Fibroblast of lung (primary cell): Measurements from ENCODE around the gene TMPRSS3. TPM values are rescaled to one million over a fixed set of nuclear protein-coding genes. Genes with fewer than 3 reads are reported as not detected.
A peak's percentile ranks its signal among the peaks of the same experiment; 100 is the strongest.

ENCODE experiments used
- DNase-seq, 2 donors: peaks; one replicate each; pipeline versions ENCODE4 v3.0.0 to v3.0.0-alpha.2; 2010; ENCODE audit warnings: low read depth in 2 of 2
- H2AFZ ChIP-seq: 2 replicates; pipeline ENCODE4 v1.5.1; 2012; ENCODE audit warnings: low read length, control low read depth, inconsistent platforms
- H3K27ac ChIP-seq: 2 replicates; pipeline ENCODE4 v1.5.1; 2011; ENCODE audit warnings: low read length, control low read depth; ENCODE audit not compliant: insufficient read depth
- H3K27me3 ChIP-seq: 2 replicates; pipeline ENCODE4 v1.5.1; 2011; ENCODE audit warnings: mild to moderate bottlenecking, low read length; ENCODE audit not compliant: control insufficient read depth, insufficient read depth
- H3K36me3 ChIP-seq: 2 replicates; pipeline ENCODE4 v1.5.1; 2011; ENCODE audit warnings: low read length; ENCODE audit not compliant: control insufficient read depth, insufficient read depth
- H3K4me1 ChIP-seq: 2 replicates; pipeline ENCODE4 v1.5.1; 2011; ENCODE audit warnings: low read length; ENCODE audit not compliant: control insufficient read depth, insufficient read depth; ENCODE audit errors: extremely low read depth
- H3K4me2 ChIP-seq: 2 replicates; pipeline ENCODE4 v1.5.1; 2011; ENCODE audit warnings: low read length, control low read depth; ENCODE audit not compliant: insufficient read depth; ENCODE audit errors: extremely low read depth
- H3K4me3 ChIP-seq, 4 experiments: fragments of 200-600 bp in 1 of 4; sonication (generic) in 1 of 4; replicated peaks in 1 of 4; 2 replicates each; pipeline ENCODE4 v1.5.1; 2011 to 2016; ENCODE audit warnings: low read length in 4 of 4, low read depth in 3 of 4, mild to moderate bottlenecking in 3 of 4, control low read depth in 2 of 4, inconsistent platforms in 1 of 4, mixed read lengths in 1 of 4; ENCODE audit not compliant: insufficient read depth in 1 of 4; ENCODE audit errors: control extremely low read depth in 1 of 4
- H3K79me2 ChIP-seq: 2 replicates; pipeline ENCODE4 v1.5.1; 2012; ENCODE audit warnings: mild to moderate bottlenecking, low read length, inconsistent platforms; ENCODE audit not compliant: control insufficient read depth, insufficient read depth
- H3K9ac ChIP-seq: 2 replicates; pipeline ENCODE4 v1.5.1; 2011; ENCODE audit warnings: mild to moderate bottlenecking, low read length, control low read depth; ENCODE audit not compliant: insufficient read depth
- H3K9me3 ChIP-seq: 2 replicates; pipeline ENCODE4 v1.5.1; 2012; ENCODE audit warnings: low read depth, low read length; ENCODE audit not compliant: control insufficient read depth, insufficient read depth
- H4K20me1 ChIP-seq: 2 replicates; pipeline ENCODE4 v1.5.1; 2011; ENCODE audit warnings: low read length; ENCODE audit not compliant: control insufficient read depth, insufficient read depth; ENCODE audit errors: extremely low read depth
- CTCF ChIP-seq, 2 donors: IDR thresholded peaks in 1 of 2; conservative IDR thresholded peaks in 1 of 2; 1 replicate in 1 of 2; 2 replicates in 1 of 2; pipeline ENCODE4 v1.5.1; 2011 to 2012; ENCODE audit warnings: low read length in 2 of 2, control low read depth in 1 of 2, inconsistent platforms in 1 of 2, low read depth in 1 of 2, mild to moderate bottlenecking in 1 of 2
- EZH2 ChIP-seq: IDR thresholded peaks from 2 replicates; pipeline ENCODE4 v1.5.1; 2012; ENCODE audit warnings: low read length, control low read depth, mild to moderate bottlenecking; ENCODE audit errors: missing control alignments
- polyA plus RNA-seq, 2 donors: library from polyadenylated mRNA; depleted of rRNA in 1 of 2; stranded (reverse) in 1 of 2; unstranded in 1 of 2; fragments of >200 nt; gene quantifications; 2 replicates each; pipeline ENCODE4 v1.2.1, GENCODE V29; 2011 to 2012; ENCODE audit warnings: missing spikeins in 1 of 2
- total RNA-seq: library from RNA; depleted of rRNA; stranded (reverse); fragments of >200 nt; gene quantifications from 2 replicates; pipeline ENCODE4 v1.2.1, GENCODE V29; 2014

Gene TMPRSS3
- total and polyA plus RNA-seq, 2 donors (not counting 1 experiment from before 2014, with no cell fraction given) = not detected

GRCh38 chr21:42412636-42412933 is 16.7 kb upstream of the TMPRSS3 start:
- no peaks in the 10 kb centered on the region for H3K36me3 ChIP-seq
- H3K9ac ChIP-seq = no peak overlapping the region
- no peak overlapping the region for H2AFZ ChIP-seq
- TF ChIP-seq EZH2 (no peak), CTCF (conservative IDR thresholded peaks at IDR 0.05 in 1 of 2, IDR thresholded peaks at IDR 0.05 in 1 of 2; ENCODE audit: low read depth in 1 of 2, low read length in 2 of 2) (no peak)
- DNase-seq = no peak
- H3K79me2 ChIP-seq = no peaks in the 10 kb centered on the region
- no peaks in the 10 kb centered on the region for H3K4me1 ChIP-seq
- no peak overlapping the region for H3K4me2 ChIP-seq
- H4K20me1 ChIP-seq = no peaks in the 10 kb centered on the region
- H3K27ac ChIP-seq = no peak overlapping the region
- H3K9me3 ChIP-seq = no peaks in the 10 kb centered on the region
- H3K27me3 ChIP-seq = peaks cover 3% of the 10 kb centered on the region
- no peak overlapping the region for H3K4me3 ChIP-seq

GRCh38 chr21:42411891-42412635 is 16.2 kb upstream of the TMPRSS3 start:
- no peak overlapping the region for H3K9ac ChIP-seq
- H3K4me1 ChIP-seq = no peaks in the 10 kb centered on the region
- H3K79me2 ChIP-seq = no peaks in the 10 kb centered on the region
- no peaks in the 10 kb centered on the region for H4K20me1 ChIP-seq
- H3K4me2 ChIP-seq = no peak overlapping the region
- no peak overlapping the region for H3K4me3 ChIP-seq
- peak in 1 of 2 donors; percentile 33 for DNase-seq
- no peaks in the 10 kb centered on the region for H3K36me3 ChIP-seq
- TF ChIP-seq EZH2 = no peak
- no peak for TF ChIP-seq CTCF (conservative IDR thresholded peaks at IDR 0.05 in 1 of 2, IDR thresholded peaks at IDR 0.05 in 1 of 2; ENCODE audit: low read depth in 1 of 2, low read length in 2 of 2)
- no peak overlapping the region for H3K27ac ChIP-seq
- no peak overlapping the region for H2AFZ ChIP-seq
- peaks cover 3% of the 10 kb centered on the region for H3K27me3 ChIP-seq
- H3K9me3 ChIP-seq = no peaks in the 10 kb centered on the region

- no peaks in the 10 kb centered on the region for H3K4me1 ChIP-seq
- H3K36me3 ChIP-seq = no peaks in the 10 kb centered on the region
- no peak overlapping the region for H3K9ac ChIP-seq
- TF ChIP-seq EZH2 (no peak), CTCF (conservative IDR thresholded peaks at IDR 0.05 in 1 of 2, IDR thresholded peaks at IDR 0.05 in 1 of 2; ENCODE audit: low read depth in 1 of 2, low read length in 2 of 2) (no peak)
- no peaks in the 10 kb centered on the region for H3K79me2 ChIP-seq
- DNase-seq = no peak
- no peak overlapping the region for H3K27ac ChIP-seq
- H3K27me3 ChIP-seq = peaks cover 3% of the 10 kb centered on the region
- H3K4me3 ChIP-seq = no peak overlapping the region
- H3K9me3 ChIP-seq = no peaks in the 10 kb centered on the region
- H4K20me1 ChIP-seq = no peaks in the 10 kb centered on the region
- no peak overlapping the region for H3K4me2 ChIP-seq
- H2AFZ ChIP-seq = no peak overlapping the region
Observed at GRCh38 chr21:42411197-42411869, 15.5 kb upstream of the TMPRSS3 start.
